Ascending aorta (tissue), 2 donors: ENCODE results near the gene VPS16. TPM values are rescaled to one million over a fixed set of nuclear protein-coding genes. Genes with fewer than 3 reads are reported as not detected.

Experiments used
- DNase-seq, 2 donors: peaks; one replicate each; pipeline ENCODE4 v3.0.0-alpha.2; 2019; ENCODE audit warnings: low spot score in 2 of 2
- H3K27ac ChIP-seq, 2 donors: fragments of 200-600 bp; sonication (generic); one replicate each; pipeline ENCODE4 v1.5.1; 2016 to 2017; ENCODE audit warnings: mild to moderate bottlenecking in 1 of 2
- H3K27me3 ChIP-seq: fragments of 200-600 bp; sonication (generic); one replicate; pipeline ENCODE4 v1.5.1; 2017
- H3K36me3 ChIP-seq, 2 donors: fragments of 200-600 bp; sonication (generic); one replicate each; pipeline ENCODE4 v1.5.1; 2016
- H3K4me1 ChIP-seq, 2 donors: fragments of 200-600 bp; sonication (generic); one replicate each; pipeline ENCODE4 v1.5.1; 2016 to 2017; ENCODE audit warnings: mild to moderate bottlenecking in 1 of 2
- H3K4me3 ChIP-seq, 2 donors: fragments of 200-600 bp; sonication (generic); one replicate each; pipeline ENCODE4 v1.5.1; 2016 to 2017; ENCODE audit warnings: mild to moderate bottlenecking in 1 of 2
- H3K9me3 ChIP-seq, 2 donors: fragments of 200-600 bp; sonication (generic); one replicate each; pipeline ENCODE4 v1.5.1; 2016
- intact Hi-C: fragments of 100-400 bp; cut with DNase I; formaldehyde crosslinking; loops from one replicate; pipeline ENCODE4 v1.15.1; 2023
- total RNA-seq: library from RNA; depleted of rRNA; stranded (reverse); fragments of >200 nt; gene quantifications from one replicate; pipeline ENCODE4 v1.1.0, GENCODE V29; 2016
- TF ChIP-seq, protein P1 (sequence below), 3 experiments: fragments of 200-600 bp in 2 of 3; fragments of 450-650 bp in 1 of 3; sonication (generic) in 2 of 3; IDR thresholded peaks; one replicate each; pipeline ENCODE4 v1.5.1; 2016 to 2019; ENCODE audit warnings: antibody characterized with exemption in 3 of 3, mild to moderate bottlenecking in 1 of 3, moderate library complexity in 1 of 3

Gene VPS16
- total RNA-seq, 1 donor from 2014 or later: 61.1 TPM

DNA sequence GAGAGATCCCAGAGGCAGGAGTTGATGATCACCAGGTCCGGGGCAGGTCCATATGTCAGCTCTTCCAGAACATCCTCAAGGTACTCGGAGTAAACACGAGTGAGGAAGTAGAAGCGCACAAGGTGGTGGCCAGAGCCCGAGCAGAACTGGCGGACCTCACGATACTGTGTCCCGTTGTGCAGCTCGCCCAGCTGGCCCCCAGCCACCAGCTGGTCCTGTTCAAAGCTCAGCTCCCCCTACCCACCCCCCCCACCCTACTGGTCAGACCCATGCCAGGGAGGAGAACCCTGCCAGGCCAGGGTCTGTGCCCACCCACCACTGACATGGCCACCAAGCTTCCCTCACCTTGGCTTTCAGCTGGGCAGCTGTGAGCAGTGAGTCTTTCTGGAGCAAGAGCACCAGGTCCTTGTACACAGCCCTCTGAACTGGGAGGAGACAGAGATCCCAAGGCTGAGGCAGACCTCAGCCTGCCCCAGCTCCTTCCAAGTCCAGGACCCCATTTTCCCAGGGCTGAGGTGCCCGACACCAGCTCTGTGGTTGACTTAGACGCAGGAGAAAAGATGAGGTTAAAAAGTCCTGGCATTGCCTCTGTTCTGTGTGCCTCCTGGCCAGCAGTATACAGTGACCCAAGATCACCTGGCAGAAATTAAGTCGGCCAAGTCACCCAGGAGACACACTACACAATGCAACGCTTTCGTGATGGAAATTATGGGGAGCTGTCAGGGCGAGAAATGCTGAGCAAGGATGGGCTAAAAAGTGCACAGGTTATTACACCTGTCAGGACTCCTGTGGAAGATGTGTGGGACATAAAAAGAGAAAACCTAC is 1.5 kb upstream of the VPS16 start:
- TF ChIP-seq, protein P1, sequence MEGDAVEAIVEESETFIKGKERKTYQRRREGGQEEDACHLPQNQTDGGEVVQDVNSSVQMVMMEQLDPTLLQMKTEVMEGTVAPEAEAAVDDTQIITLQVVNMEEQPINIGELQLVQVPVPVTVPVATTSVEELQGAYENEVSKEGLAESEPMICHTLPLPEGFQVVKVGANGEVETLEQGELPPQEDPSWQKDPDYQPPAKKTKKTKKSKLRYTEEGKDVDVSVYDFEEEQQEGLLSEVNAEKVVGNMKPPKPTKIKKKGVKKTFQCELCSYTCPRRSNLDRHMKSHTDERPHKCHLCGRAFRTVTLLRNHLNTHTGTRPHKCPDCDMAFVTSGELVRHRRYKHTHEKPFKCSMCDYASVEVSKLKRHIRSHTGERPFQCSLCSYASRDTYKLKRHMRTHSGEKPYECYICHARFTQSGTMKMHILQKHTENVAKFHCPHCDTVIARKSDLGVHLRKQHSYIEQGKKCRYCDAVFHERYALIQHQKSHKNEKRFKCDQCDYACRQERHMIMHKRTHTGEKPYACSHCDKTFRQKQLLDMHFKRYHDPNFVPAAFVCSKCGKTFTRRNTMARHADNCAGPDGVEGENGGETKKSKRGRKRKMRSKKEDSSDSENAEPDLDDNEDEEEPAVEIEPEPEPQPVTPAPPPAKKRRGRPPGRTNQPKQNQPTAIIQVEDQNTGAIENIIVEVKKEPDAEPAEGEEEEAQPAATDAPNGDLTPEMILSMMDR (IDR thresholded peaks at IDR 0.05): no peak
- H3K36me3 ChIP-seq: no peaks in the 10 kb centered on the region
- DNase-seq: no peak
- no peaks in the 10 kb centered on the region for H3K9me3 ChIP-seq
- no peaks in the 10 kb centered on the region for H3K27me3 ChIP-seq
- intact Hi-C loops: loop anchor here (10.0 kb wide), 1 partner anchor 314 kb away; no protein-coding TSS in a partner anchor
- no peak overlapping the region for H3K27ac ChIP-seq
- no peak overlapping the region for H3K4me3 ChIP-seq
- peaks cover 5% of the 10 kb centered on the region in 2 donors for H3K4me1 ChIP-seq

DNA sequence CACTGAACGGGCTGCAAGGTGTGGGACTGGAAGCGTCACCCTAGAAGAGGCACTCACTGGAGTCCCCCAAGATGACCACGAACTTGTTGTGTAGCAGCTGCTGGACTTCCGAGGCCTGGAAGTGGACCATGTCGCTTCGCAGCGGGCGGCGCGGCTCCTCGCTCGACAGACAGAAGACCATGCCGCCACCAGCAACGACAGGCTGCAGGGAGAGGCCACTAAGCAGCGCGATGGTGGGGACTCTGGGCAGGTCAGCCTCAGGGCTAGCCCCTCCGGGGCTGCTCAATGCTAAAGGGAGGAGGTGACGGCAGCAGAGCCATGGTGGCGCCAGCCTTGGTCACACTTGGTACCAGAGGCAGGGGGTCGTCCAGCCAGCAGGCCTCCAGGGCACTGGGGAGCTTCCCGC is 810 bp upstream of the VPS16 start:
- Histone ChIP-seq H3K36me3 (no peaks in the 10 kb centered on the region), H3K4me3 (peak overlapping the region; percentile 73 to 87), H3K27me3 (no peaks in the 10 kb centered on the region), H3K4me1 (peaks cover 5% of the 10 kb centered on the region in 2 donors), H3K27ac (peak overlapping the region; percentile 86 to 89), H3K9me3 (no peaks in the 10 kb centered on the region)
- intact Hi-C loops: loop anchor here (1.0 to 10.0 kb wide), 6 partner anchors 34 to 315 kb away; partner anchors contain the start of genes EBF4, GNRH2, MRPS26 and NOP56
- DNase-seq: no peak
- TF ChIP-seq, protein P1 (IDR thresholded peaks at IDR 0.05): no peak

DNA sequence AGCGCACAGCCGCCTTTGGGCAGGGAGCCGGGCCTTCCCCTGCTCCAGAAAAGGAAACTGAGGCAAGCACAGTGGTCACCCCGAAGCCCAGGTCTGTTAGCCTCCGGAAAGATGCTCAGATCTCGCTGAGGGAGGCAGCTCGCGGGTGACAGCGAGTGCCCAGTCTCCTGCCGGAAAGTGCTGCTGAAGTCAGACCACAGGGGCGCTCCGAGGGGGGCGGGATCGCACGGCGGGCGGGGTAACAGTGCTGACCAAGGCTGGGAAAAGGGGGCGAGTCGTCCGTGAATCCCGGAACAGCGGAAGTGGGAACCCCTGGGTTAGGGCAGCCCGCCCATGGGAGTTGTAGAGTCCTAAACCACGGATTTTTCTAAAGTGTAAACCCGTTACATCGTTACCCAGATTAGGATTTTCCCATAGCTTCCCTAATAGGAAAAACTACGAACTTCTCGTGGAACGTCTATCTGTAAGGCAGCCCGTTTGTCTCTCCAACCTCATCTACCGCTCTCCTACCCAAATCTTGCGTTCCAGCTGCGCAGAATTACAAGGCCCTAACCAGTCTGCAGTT is 504 bp downstream of the VPS16 start:
- peak in 1 of 2 donors; percentile 88 for DNase-seq
- intact Hi-C loops: loop anchor here (1.0 to 10.0 kb wide), 5 partner anchors 32 to 204 kb away; partner anchors contain the start of genes EBF4, GNRH2, MRPS26 and NOP56
- Histone ChIP-seq H3K27me3 (no peaks in the 10 kb centered on the region), H3K27ac (peak overlapping the region; percentile 86 to 89), H3K4me1 (peaks cover 5% of the 10 kb centered on the region in 2 donors), H3K36me3 (no peaks in the 10 kb centered on the region), H3K9me3 (no peaks in the 10 kb centered on the region), H3K4me3 (peak overlapping the region; percentile 73 to 87)
- TF ChIP-seq, protein P1 (IDR thresholded peaks at IDR 0.05): no peak

DNA sequence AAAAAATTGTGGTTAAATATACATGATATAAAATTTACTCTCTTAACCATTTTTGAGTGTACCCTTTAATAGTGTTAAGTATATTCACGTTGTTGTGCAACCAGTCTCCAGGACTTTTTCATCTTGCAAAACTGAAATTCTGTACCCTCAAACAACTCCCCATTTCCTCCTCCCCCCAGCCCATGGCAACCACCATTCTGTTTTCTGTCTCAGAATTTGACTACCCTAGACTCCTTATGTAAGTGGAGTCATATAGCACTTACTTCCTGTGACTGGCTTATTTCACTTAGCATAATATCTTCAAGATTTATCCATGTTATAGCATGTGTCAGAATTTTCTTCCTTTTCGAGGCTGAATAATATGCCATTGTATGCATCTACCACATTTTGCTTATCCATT is 5.1 kb downstream of the VPS16 start:
- no peak overlapping the region for H3K4me3 ChIP-seq
- H3K9me3 ChIP-seq: no peaks in the 10 kb centered on the region
- H3K36me3 ChIP-seq: no peaks in the 10 kb centered on the region
- TF ChIP-seq, protein P1 (IDR thresholded peaks at IDR 0.05): no peak
- intact Hi-C loops: loop anchor here (10.0 kb wide), 1 partner anchor 199 kb away; the partner anchor contains the start of genes GNRH2 and MRPS26
- H3K4me1 ChIP-seq: peaks cover 5% of the 10 kb centered on the region in 2 donors
- no peak for DNase-seq
- no peaks in the 10 kb centered on the region for H3K27me3 ChIP-seq
- no peak overlapping the region for H3K27ac ChIP-seq

- Histone ChIP-seq H3K9me3 (no peaks in the 10 kb centered on the region), H3K36me3 (no peaks in the 10 kb centered on the region), H3K4me1 (peaks cover 2% of the 10 kb centered on the region in 2 donors), H3K4me3 (no peak overlapping the region), H3K27me3 (no peaks in the 10 kb centered on the region), H3K27ac (no peak overlapping the region)
- TF ChIP-seq, protein P1 (IDR thresholded peaks at IDR 0.05): no peak
- DNase-seq: no peak
- intact Hi-C loops: loop anchor here (10.0 kb wide), 1 partner anchor 198 kb away; the partner anchor contains the start of genes GNRH2 and MRPS26
Observed at GRCh38 chr20:2846698-2847097, 6.2 kb downstream of the VPS16 start.
